ENCODE measurements around the gene MT1G.
"Not testable (repeated sequence)": the region's sequence is repeated elsewhere in the genome, so short reads cannot be mapped to it uniquely, and the experiment has no call there.

MT1G gene

DNA sequence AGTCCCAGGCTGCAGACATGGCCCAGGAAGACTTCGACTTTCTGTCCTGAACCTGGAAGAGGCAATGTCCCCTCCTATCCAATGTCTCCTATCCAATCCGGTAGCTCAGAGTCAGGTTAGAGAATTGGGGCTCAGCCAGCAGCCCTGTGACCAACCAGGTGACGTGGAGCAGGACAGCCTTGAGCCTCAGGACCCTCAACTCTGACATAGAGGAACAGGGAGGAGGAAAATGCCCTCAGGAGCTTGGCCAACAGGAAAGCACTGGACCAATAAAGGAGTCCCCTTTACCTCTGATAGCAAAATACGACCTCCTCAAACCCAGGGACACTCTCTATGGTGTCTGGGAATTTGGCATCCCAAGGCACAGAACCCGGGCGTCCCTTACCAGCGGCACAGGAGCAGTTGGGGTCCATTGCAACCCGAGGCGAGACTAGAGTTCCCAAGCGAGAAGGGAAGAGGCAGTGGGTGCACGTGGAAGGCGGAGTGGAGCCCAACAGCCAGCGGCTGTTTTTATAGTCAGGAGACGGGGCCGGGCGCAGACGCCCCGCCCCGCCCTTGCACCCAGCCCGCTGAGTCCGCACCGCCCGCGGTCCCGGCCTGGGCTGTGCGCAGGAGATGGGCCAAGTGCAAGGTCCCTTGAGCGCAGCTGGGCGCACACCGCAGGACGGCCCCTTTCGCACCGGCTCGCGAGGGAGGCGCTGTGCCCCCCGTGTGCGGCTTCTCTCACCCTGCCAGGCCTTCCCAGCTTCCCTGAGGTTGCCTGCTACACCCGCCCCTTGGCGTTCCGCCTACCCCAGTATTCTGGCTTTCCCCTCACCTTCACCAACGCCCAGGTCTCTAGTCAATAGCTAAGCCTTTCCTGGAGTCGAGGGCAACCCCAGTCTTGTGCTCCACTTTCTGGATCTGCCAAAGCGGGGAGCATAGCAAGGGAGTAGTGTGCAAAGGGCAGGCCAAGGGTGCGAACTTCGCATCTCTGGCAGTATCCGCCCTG is at the start of gene MT1G:
TSS of gene MT1G (minus strand) at position 485 of the 991 bp plus-strand sequence. CDS start at position 413, 72 bp downstream.
- no peak for DNase-seq

DNA sequence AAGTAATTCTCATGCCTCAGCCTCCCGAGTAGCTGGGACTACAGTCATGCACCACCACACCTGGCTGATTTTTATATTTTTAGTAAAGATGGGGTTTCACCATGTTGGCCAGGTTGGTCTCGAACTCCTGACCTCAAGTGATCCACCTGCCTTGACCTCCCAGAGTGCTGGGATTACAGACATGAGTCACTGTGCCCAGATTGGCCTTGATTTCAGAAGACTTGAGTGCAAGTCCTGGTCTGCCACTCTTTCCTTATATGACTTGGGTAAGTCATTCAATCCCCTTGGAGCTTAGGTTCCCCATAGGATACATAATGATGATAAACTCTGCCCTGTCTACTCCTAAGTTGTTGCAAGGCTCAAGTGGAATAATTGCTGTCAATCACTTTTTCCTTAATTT is 49.7 kb upstream of the MT1G start:
- DNase-seq = not testable (repeated sequence)

DNA sequence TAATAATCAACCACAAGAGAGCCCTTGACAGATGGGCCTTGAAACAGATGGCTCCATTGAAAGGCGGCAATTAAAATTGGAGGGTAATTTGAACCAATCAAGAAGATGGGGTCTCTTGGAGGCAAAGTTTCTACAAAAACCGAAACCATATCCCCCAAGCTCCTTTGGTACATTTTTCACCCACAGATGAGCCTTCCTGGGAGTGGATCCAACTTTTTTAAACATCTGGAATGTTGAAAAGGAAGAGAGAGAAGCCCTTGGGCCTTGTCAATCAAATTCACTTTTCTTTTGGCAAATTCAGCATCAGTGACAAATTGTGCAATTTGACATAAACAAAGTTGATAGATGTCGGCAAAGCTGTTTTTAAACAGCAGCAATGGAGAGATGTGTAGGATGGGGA is 48.9 kb upstream of the MT1G start:
- no peak for DNase-seq

DNA sequence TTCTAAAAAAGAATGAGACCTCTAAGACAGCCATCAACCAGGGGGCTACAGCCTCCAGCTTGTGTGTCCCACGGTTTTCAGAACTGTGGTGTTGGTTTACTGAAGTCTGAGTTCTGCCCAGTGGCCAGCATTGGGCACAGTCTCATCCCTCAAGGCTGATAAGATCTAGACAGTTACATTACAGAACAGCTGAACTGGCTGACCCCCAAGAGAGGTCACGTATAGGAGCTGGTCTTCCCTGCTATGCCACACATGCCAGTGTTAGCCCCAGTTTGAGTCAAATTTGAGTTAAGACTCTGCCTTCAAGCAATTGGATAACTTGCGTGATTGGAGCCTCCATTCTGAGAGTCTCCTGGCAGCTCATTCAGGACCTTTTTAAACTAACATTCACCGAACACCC is 47.3 kb upstream of the MT1G start:
- no peak for DNase-seq

DNA sequence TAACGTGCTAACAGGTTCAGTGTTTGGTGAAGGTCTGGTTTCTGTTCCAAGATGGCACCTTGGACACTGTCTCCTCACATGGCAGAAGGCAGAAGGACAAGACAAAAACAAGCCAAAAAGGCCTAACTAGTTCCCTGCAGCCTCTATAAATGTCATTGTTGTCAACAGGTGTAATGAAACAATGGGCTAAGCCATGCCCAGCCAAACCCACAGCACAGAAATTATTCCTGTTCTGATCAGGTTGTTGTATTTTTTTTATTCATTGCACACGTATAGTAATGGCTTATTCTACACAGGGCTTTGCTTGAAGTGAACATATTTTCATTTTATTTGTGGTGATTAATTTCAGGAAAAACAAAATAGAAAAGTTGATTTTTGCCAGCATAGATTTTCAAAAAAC is 45.9 kb upstream of the MT1G start:
- no peak for DNase-seq

DNA sequence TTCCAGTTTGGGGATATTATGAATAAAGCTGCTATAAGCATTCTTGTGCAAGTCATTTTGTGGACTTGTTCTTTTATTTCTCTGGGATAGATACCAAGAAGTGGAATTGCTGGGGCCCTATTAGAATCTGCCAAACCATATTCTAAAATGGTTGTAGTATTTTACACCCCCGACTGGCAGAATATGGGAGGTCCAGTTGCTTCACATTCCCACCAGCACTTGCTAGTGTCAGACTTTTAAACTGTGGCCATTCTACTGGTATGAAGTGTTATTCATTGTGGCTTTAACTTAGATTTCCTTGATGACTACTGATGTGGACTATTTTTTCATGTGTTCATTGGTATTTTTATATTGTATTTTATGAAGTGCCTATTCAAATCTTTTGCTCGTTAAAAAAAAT is 44.0 kb upstream of the MT1G start:
- DNase-seq = no peak

DNA sequence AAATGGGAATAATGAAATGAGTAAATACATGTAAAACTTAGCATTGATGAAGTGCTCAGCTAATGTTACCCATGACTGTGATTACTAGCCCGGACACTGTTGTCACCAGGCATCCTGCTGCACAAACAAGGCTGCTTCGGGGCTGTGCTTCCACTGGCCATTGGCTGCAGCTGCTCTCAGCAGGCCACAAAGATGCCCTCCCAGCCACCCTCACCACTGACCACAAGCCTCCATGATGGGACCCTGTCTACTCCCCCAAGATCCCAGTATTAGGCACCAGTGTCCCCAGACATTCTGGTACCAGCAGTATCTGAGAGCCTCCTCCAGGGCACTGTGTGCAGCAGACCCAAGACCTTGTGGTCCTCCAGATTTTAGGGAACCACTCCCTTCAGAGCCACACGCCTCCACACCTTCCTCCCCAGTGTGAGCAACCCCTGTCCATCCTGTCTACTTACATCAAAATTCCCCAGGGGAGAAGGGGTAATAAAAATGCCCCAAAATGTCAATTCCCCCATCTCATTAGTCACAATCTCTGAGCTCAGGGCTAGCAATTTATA is 42.4 kb upstream of the MT1G start:
- DNase-seq = no peak

DNA sequence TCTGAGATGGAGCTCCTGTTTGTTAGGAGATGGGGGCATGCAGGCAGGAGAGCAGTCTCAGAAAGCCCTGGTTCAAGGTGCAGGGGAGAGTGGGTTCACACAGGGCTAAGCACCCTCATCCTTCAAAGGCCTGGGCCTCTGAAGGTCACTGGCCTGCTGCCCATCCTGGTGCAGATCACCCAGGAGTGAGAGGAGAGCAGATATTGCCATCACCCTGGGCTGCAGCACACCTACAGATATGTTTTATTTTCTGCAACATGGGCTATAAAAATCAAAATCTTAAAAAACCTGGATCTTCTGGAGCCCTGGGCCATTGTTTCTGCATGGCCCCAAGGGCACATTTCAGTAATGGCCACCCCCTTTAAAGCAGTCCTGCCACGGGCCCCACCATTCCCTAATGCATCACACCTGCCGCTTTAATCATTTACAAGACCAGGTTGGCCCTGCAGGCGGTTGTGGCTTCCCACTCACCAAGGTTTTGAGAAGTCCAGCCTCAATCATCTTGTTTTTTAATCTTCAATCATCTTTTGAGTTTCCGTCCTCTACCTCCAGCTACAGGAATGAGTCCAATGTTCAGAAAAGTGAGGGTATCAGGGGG is 41.7 kb upstream of the MT1G start:
- DNase-seq = no peak

DNA sequence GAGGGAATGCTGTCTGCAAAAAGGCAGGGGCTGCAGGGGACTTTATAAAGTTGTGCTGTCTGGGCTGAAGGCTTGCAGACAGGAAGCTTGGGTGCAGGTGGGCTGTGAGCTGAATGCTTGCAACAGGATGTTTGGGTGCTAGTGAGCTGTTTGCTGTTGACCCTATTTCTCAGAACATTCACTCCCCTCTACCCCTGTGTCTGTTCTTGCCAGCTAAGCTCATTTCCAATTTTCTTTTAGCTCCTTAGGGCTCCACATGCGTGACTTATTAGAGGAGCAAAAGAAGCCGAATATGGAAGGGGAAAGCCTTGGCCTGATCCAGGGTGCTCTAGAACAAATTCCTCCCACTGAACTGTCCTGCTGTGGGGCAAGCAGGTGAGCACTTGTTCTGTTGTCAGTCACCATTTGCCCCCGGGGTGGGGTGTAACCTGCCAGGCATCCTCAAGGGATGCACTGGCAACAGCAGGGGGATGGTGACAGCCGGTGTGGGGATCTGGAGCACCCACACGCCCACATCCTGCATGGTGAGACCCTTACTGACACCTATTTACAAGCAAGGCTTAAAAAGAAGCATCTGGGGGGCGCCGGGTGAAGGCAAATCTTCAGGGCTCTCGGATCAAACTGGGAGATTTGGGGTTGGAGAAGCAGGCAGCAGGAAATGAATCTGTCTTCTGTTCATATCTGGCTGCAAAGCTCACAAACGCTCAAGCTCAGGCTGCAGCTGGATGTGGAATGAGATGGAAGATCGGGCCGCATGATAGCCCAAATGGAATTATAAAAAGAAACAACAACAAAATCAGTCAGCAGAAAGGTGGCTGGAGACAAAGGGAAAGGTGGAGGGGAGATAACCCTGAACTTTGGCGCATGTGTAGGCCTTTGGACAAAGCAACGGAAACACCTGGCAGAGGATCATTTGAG is 40.9 kb upstream of the MT1G start:
- no peak for DNase-seq

DNA sequence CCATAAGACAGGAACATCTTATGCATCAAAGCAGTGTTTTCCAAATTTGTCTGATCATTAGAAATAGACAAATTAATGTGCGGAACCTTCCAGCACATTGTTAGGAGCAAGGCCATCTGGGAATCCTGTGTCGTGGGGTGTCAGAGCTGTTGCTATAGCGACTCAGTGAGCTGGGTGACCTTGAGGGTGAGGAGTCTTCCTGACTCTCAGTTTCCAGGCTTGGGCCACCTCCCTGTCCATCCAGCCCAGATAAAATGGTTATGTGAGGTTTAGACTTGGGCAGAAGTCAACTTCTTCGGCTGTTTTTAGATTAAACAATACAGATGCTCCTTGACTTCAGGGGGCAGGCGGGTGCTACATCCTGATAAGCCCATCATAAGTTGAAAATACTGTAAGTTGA is 35.0 kb upstream of the MT1G start:
- DNase-seq = no peak

DNA sequence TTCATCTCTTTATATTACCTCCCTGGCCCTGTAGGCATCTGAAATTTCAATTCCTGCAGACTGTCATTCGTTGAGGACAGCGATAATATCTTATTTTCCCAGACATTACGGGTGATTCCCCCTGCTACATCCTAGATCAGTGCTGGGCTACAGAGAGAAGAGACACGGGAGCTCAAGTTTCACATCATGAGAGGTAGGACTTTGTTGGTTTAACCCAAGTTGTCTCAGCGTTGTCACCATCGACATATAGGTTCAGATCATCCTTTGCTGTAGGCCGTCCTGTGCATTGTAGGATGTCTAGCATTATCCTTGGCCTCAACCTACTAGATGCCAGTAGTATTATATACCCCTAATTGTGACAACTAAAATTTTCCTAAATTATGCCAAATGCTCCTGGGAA is 33.7 kb upstream of the MT1G start:
- DNase-seq = no peak

DNA sequence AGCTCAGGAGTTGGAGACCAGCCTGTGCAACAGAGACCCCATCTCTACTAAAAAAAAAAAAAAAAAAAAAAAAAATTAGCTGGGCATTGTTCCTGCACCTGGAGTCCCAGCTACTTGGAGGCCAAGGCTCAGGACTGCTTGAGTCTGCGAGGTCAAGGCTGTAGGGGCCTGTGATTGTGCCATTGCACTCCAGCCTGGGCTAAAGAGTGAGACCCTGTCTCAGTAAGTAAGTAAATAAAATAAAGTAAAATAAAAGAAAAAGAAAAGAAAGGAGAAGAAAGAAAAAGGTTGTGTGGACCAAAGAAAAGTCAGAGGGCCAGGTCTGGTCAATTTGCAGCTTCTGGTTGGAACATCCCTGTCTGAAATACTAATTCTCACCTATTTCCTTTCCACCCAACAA is 32.8 kb upstream of the MT1G start:
- no peak for DNase-seq

DNA sequence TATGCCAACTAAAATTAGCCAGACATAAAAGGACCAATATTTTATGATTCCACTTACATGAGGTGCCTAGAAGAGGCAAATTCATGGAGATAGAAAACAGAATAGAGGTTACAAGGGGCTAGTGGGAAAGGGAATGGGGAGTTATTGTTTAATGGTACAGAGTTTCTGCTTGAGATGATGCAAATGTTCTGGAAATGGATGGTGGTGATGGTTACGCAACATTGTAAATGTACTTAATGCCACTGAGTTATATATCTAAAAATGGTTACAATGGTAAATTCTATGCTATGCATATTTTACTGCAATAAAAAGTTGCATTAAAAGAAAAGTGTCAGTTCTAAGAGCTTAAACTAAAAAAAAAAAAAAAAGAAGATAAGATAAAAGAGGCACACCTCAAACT is 32.3 kb upstream of the MT1G start:
- no peak for DNase-seq

DNA sequence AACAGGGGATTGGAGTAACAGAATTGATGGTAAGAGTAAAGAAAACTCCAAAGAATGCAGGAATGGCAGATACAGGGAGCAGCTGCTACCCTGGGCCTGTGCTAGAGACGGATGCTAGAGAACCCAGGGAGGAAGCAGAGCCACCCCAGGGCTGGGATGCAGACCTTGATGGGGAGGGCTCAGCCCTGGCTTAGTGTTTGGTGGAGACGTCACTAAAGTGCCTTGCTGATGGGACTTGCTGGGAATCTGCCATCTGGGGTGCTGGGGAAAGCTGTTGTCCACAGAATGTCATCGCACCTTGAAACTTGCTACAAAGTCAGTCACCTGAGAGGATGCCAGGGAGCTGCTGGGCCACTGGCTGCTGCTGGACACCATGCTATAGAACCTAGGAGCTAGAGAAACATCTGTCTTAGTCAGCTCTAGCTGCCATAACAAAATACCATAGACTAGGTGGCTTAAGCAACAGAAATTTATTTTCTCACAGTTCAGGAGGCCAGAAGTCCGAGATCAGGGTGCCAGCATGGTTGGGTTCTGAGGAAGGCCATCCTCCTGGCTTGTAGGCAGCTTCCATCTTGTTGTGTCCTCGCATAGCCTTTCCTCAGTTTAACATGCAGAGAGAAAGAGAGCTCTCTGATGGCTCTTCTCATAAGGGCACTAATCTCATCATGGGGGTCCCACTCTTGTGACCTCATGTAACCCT is 29.7 kb upstream of the MT1G start:
- DNase-seq = no peak

DNA sequence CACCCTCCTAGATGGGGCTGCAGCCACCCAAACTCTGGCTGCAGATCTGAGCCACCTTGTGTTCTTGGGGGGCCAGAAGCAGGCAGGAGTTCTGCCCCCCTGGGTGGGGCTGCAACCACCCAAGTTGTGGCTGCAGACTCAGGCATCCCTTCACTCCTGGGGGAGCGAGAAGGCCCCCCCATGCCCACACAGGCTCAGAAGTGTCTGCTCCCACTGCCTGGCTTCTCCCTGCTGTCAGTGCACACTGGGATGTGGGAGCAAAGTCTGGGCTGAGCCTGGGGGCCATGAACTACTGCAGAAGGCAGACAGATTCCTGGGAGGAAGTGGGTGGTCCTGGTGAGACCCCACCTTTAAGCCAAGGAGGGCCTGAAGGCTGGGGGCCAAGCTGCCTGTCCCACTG is 27.4 kb upstream of the MT1G start:
- DNase-seq = no peak

DNA sequence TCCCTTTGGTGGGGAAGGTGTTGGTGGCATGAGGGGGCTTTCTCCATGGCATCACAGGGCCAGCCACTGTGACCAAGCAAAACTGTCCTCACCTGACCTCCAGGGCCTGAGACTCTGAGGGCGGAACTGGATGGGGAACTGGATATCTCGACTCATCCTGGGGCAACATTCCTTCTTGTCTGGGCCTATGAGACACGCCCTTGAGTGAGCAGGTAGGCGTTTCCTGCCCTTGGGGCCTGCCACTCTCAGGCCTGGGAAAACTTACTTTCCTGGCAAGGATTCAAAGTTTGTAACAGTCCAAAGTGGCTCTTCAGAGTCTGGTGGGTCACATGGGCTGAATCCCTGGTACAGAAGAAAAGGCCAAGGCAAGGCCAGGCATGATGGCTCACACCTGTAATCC is 24.0 kb upstream of the MT1G start:
- no peak for DNase-seq

DNA sequence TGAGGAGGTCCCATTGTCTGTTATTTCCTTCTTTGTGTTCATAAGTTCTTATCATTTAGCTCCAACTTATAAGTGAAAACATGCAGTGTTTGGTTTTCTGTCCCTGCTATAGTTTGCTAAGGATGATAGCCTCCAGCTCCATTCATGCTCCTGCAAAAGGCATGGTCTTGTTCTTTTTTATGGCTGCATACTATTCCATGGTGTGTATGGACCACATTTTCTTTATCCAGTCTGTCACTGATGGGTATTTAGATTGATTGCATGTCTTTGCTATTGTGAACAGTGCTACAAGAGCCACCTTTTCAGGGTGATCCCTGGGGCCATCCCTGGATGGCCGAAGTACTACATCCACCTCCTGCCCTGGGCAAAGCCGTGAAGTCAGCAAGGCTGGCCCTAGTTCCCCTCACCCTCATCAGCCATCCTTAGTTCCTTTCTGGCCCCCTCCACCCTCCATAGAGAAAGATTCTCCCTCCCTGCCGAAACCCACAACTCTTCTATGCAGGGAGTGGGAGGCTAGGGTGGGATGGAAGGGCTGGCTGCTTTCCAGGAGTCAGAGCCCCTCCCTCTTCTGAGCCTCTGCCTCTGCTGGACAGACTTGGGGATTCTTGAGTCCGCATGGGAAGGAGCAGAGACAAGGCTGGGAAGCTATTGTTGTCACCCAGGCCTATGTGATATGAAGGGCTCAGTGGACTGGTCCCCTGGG is 22.7 kb upstream of the MT1G start:
- no peak for DNase-seq

DNA sequence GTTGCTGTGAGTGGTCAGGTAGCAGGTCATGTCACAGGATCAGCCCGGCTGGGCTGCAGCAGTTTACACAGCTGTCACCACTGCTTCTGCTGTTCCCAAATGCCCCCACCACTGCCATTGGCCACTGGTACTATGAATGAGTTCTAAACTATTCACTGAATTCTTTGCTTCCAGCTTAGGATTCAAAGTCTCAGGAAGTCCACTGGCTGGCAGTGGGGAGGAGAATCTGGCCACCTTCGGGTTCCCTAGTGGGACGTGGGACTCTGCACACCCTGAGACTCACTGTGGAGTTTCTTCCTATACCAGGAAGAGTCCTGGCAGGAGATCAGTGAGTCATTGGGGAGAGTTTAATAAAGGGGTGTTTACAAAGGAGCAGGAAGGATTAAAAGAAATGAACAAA is 21.3 kb upstream of the MT1G start:
- DNase-seq = no peak

DNA sequence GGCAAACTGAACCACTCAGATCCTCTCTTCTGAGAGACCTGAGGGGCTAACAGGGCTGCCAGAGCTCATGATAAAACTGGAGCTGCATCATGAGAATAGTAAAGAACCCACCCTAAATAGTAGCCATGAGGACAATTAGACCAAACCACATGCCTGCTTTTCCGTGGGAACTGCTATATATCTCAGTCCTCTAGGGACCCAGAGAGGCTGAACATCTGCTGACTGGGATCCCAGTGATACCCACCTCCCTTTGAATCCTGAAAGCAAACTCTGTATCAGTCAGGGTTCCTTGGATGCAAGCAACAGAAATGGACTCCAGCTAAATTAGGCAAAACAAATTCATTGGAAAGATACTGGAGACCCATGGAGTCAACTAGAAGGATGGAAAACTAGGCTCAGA is 20.9 kb upstream of the MT1G start:
- no peak for DNase-seq

DNA sequence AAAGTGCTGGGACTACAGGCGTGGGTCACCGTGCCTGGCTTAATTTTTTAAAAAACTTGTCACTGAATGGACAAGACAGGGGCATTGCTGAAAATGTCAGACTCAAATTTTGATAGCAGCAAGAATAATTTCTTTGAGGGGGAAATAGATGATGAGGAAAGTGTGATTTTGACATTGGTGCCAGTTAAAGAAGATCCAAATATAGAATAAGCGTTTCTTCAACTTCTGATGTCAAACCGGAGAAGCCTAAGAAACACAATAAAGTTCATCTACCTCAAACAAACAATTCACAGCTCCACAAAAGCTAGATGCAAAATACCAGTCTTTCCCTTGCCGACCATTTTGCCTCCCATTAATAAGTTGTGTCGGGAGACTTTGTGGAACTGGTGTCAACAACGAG is 18.9 kb upstream of the MT1G start:
- DNase-seq = no peak

DNA sequence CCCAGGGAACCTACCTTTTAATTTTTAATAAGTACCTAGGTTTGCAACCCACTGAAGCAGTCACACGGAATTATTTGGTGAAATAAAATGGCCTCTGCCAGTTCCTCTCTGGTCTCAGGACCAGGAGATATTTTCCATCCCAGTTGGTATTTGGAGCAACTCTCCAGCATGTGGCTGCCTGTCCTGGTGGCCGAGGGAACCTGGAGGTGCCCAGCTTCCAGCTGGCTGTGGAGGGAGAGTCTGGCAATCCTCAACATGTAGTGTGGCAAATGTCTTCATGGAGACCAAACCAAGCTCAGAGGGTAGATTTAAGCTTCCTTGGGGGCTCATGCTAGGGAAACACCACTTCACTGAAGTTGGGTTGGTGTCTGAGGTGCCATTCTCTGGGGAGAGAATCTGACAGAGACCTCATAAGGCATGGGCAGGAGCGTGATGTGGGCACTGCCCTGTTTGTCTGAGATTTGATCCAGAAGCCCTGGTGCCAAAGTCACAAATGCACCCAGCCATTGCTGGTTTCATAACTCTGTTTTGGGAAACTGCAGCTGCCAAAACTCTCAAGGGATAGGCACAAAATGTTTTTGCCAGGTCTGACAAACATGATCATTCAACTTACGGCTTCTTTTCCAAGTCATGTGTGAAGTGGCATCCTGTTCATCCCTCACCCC is 17.2 kb upstream of the MT1G start:
- DNase-seq = no peak

Measured in SW 1271 (cell line).